GM21717 (cell line): ENCODE data around the gene GCKR.

Experiments used
- ATAC-seq: cut with Tn5 transposase; IDR thresholded peaks from one replicate; pipeline ENCODE4 v1.9.1; 2021; ENCODE audit warnings: mild to moderate bottlenecking, moderate library complexity; ENCODE audit not compliant: unreplicated experiment

The GCKR gene

GRCh38 chr2:27571681-27572080 lies 75.0 kb downstream of the GCKR start:
- no peak for ATAC-seq

GRCh38 chr2:27572439-27572838 lies 75.8 kb downstream of the GCKR start:
- ATAC-seq = no peak

- ATAC-seq = no peak
These were observed 76.4 kb downstream of the GCKR start for GRCh38 chr2:27572998-27573429.
